ENCODE results near the gene PATJ. TPM values are rescaled to one million over a fixed set of nuclear protein-coding genes. Genes with fewer than 3 reads are reported as not detected.
A peak's percentile ranks its signal among the peaks of the same experiment; 100 is the strongest.

The PATJ gene
- total and polyA plus RNA-seq, 2 experiments from 2014 or later, result 10.8 to 18.7 TPM

- Histone ChIP-seq H3K27ac (no peak overlapping the region), H3K4me3 (no peak overlapping the region), H3K36me3 (no peaks in the 10 kb centered on the region), H3K27me3 (no peaks in the 10 kb centered on the region), H3K9me3 (ENCODE audit: low read depth) (no peaks in the 10 kb centered on the region), H3K4me1 (ENCODE audit: low read depth) (no peaks in the 10 kb centered on the region)
- DNase-seq (ENCODE audit: low read depth in 1 of 2, low spot score in 1 of 2), result no peak
- no peak for TF ChIP-seq CTCF (IDR thresholded peaks at IDR 0.05; ENCODE audit: low read depth, low read length)
Measured at GRCh38 chr1:62138029-62138428, 395.7 kb downstream of the PATJ start.

GRCh38 chr1:62139410-62139809 lies 397.1 kb downstream of the PATJ start:
- H3K9me3 ChIP-seq (ENCODE audit: low read depth), result no peaks in the 10 kb centered on the region
- no peak overlapping the region for H3K4me3 ChIP-seq
- no peak overlapping the region for H3K27ac ChIP-seq
- no peak for DNase-seq (ENCODE audit: low read depth in 1 of 2, low spot score in 1 of 2)
- H3K27me3 ChIP-seq, result no peaks in the 10 kb centered on the region
- H3K4me1 ChIP-seq (ENCODE audit: low read depth), result no peaks in the 10 kb centered on the region
- no peaks in the 10 kb centered on the region for H3K36me3 ChIP-seq
- no peak for TF ChIP-seq CTCF (IDR thresholded peaks at IDR 0.05; ENCODE audit: low read depth, low read length)

- H3K27ac ChIP-seq, result no peak overlapping the region
- H3K9me3 ChIP-seq (ENCODE audit: low read depth), result no peaks in the 10 kb centered on the region
- no peaks in the 10 kb centered on the region for H3K36me3 ChIP-seq
- no peaks in the 10 kb centered on the region for H3K27me3 ChIP-seq
- TF ChIP-seq CTCF (IDR thresholded peaks at IDR 0.05; ENCODE audit: low read depth, low read length), result no peak
- H3K4me1 ChIP-seq (ENCODE audit: low read depth), result no peaks in the 10 kb centered on the region
- no peak overlapping the region for H3K4me3 ChIP-seq
- DNase-seq (ENCODE audit: low read depth in 1 of 2, low spot score in 1 of 2), result no peak
Measured at GRCh38 chr1:62140666-62141065, 398.4 kb downstream of the PATJ start.

- H3K4me1 ChIP-seq (ENCODE audit: low read depth), result no peaks in the 10 kb centered on the region
- no peaks in the 10 kb centered on the region for H3K9me3 ChIP-seq (ENCODE audit: low read depth)
- peak; percentile 6 to 12 for DNase-seq (ENCODE audit: low read depth in 1 of 2, low spot score in 1 of 2)
- TF ChIP-seq CTCF (IDR thresholded peaks at IDR 0.05; ENCODE audit: low read depth, low read length), result no peak
- H3K4me3 ChIP-seq, result no peak overlapping the region
- no peaks in the 10 kb centered on the region for H3K36me3 ChIP-seq
- no peak overlapping the region for H3K27ac ChIP-seq
- no peaks in the 10 kb centered on the region for H3K27me3 ChIP-seq
Measured at GRCh38 chr1:62142496-62142895, 400.2 kb downstream of the PATJ start.

GRCh38 chr1:62144238-62144831 lies 402.1 kb downstream of the PATJ start:
- peak; percentile 55 to 69 for DNase-seq (ENCODE audit: low read depth in 1 of 2, low spot score in 1 of 2)
- Histone ChIP-seq H3K4me3 (no peak overlapping the region), H3K36me3 (no peaks in the 10 kb centered on the region), H3K27ac (no peak overlapping the region), H3K4me1 (ENCODE audit: low read depth) (no peaks in the 10 kb centered on the region), H3K27me3 (no peaks in the 10 kb centered on the region), H3K9me3 (ENCODE audit: low read depth) (no peaks in the 10 kb centered on the region)
- TF ChIP-seq CTCF (IDR thresholded peaks at IDR 0.05; ENCODE audit: low read depth, low read length), result peak; percentile 82
